A673 (cell line): ENCODE data around the gene C1orf159.

Source experiments
- CTCF ChIP-seq: fragments of 300-800, 200-600 bp; sonication (generic); conservative IDR thresholded peaks from 2 replicates; pipeline ENCODE4 v1.5.1; 2017; ENCODE audit warnings: low read depth, mild to moderate bottlenecking, antibody characterized with exemption, low read length, moderate library complexity, mixed read lengths
- EZH2 ChIP-seq: fragments of 200-600 bp; sonication (generic); IDR thresholded peaks from 2 replicates; pipeline ENCODE4 v1.6.1; 2017; ENCODE audit warnings: borderline replicate concordance, low read depth, mild to moderate bottlenecking, mixed read lengths, antibody characterized with exemption, low read length; ENCODE audit not compliant: poor library complexity, severe bottlenecking

GRCh38 chr1:1109743-1110142, 6.1 kb downstream of the C1orf159 start:
- no peak for TF ChIP-seq CTCF
- TF ChIP-seq EZH2, result no peak
